ENCODE results near the gene CLDN6.

Gene CLDN6

DNA sequence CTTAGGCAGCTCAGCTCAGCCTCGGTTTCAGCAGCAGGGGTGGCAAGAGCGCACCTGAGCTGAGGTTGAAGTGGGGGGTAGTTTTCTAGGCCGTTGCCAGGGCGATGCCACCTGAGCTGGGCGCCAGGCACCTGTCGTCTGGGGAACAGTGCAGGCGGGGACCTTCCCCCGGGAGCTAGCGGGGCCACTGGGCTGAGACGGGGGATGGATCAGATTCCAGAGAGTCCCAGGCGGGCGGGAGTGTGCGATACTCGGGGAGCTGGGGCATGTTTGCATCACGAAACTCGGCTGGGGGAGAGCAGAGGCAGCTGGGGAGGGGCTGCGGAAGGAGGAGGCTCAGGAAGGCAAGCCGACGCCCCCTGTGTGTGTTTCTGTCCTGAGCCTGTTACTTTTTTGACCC, 5.7 kb downstream of the CLDN6 start:
- FAIRE-seq = no peak

- FAIRE-seq = no peak
Observed at GRCh38 chr16:3010510-3010909, 7.5 kb downstream of the CLDN6 start.

GRCh38 chr16:3009568-3010390, 8.2 kb downstream of the CLDN6 start:
- FAIRE-seq = no peak

DNA sequence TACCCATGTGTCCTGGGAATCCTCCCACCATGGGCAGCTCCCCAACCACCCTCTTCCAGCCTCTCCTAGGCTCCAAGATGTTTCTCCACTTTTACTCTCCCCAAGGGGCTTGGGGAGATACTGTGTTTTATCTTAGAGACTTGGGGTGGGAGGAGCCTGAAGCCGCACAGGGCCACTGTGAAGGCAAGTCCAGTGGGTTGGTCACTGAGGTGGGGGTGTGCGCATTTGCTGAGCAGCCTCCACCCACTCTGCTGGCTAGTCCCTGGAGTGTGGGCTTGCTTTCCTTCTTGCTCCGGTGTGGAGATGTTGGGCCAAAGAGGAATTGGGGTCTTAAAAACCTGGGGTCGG, 9.3 kb downstream of the CLDN6 start:
- no peak for FAIRE-seq

DNA sequence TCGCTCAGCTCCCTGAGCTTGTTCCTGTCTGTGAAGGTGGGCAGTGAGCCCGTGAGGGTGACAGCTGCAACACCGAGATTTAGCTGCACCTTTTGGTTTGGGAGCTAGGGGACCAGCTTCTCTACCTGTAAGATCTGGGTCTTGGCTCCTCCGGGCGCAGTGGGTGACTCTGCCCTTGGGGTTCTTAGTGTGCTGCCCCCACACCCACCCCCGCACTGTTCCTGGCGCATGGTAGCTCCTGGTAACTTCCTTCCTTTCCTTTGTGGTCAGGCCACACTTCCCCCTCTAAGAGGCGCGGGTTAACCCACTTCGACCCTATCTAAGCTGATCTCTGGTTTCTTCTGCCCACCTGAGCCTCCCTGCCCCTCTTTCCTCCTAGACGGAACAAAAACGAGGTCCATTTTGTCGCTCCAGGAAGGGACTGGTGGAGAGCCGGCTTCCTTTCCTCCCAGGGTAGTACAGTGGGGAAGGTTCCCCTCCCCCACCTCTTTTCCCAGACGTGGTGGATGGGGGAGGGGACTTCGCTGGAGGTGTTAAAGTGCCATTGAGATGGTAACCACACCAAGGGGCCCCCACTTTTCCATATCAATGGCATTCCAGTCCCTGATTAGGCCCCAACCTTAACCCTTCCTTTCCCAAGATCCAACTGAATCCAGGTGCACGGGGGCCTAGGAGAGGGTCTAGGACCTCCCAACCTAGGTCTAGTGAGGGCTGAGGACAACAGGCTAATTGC, 9.9 kb downstream of the CLDN6 start:
- FAIRE-seq = no peak

DNA sequence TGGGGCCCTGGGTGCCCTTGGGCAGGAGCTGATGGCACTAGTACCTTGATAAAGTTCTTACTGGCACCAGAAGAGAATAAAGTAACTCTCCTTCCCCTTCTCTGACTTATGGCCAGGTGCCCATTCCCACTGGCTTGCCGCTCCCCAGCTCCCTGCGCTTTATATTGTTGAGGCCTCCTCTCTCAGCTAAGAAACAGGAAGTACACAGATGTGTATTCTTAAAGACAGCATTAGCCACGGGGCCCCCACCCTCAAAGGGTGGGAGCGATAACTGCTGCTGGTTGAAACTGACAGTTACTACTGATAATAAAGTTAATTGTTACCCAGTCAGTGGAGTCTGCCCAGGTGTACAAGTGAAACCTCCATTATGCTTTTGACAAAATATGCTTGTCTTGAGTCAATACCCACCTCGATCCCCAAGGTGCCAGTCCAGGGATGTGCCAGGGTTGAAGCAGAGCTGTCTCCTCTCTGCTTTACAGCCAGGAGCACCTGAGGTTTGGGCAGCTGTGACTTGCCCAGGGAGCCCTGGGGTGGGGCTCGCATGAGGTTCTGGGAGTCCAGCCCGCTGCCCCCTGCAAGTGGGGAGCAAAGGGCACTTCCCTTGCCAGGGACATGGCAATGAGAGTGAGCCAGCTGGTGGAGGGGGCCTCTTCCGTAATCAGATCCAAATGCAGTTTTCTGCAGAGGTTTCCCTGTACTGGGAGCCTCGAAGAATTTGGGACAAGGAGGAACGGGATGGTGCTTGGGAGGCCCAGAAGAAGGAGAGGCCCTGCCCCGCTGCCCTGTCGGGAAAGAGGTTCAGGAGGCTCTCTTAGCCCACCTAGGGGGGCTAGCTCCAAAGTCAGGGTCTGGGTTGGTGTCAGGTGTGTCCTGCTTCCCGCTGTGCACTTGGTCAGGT, 10.7 kb downstream of the CLDN6 start:
- no peak for FAIRE-seq

- FAIRE-seq = no peak
Observed at GRCh38 chr16:3004781-3005284, 13.2 kb downstream of the CLDN6 start.

GRCh38 chr16:3004319-3004718, 13.7 kb downstream of the CLDN6 start:
- FAIRE-seq = no peak

DNA sequence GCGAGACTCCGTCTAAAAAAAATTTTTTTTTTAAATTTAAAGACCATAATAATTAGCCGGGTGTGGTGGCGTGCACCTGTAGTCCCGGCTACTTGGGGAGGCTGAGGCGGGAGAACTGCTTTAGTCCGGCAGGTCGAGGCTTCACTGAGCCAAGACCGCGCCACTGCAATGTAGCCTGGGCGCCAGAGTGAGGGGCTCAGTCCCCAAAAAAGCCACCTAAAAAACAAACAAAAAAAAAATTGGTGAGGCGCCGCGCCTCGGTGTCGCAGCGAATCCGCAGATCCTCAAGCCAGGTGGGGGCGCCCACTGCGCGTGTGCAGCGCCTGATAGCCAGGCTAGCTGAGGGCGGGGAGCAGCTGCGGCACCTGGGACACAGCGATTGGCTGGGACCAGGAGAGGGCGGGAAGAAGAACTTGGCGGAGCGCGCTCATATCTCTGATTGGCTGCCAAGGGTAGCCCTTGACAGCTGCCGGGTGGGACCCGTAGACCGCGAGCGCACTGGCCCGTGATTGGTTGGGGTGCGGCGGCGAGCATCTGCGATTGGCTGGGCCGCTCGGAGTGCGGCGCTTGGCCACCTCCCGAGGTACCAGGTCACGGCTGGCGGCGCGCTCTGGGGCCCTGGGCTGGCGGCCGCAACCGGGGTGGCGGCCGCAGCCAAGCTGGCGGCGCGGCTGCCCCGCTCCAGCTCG, 14.3 kb downstream of the CLDN6 start:
- FAIRE-seq = no peak

- no peak for FAIRE-seq
Observed at GRCh38 chr16:3001316-3001715, 16.7 kb downstream of the CLDN6 start.

DNA sequence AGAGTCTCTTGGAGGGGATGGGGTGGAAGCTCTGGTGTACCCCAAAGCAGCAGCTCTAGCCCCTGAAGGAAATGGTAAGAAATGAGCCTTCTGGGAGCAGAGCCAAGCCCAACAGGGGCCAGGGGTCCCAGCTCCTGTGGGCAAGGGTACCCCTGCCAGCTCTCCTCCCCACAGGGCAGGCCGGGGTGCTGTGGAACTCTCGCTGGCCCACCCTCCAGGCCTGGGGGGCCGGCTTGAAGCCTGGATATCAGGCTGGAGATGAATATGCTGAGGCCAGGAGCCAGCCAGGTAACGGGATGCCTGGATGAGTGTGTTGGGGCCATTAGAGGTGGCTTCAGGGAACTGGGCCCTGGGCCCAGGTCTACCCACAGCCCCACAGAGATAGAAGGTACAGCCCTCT, 17.4 kb downstream of the CLDN6 start:
- no peak for FAIRE-seq

DNA sequence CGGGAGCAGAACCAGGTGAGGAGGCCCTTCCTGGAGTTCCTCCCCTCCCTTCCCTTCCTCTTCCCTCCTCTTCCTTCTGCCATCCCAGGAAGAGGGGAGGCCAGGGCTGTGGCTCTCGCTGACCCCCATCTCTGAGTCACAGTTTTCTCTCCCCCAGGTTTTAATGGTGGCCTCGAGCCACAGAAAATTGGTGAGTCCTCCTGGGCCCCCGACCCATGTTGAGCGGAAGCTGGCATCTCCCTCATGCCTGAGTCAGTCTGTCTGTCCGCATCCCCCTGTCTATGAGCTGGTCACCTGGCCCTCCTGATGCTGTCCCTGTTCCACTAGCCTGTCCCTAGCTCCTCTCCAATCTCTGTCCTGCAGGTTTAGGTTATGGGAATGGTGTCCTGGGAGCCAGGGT, 18.1 kb downstream of the CLDN6 start:
- no peak for FAIRE-seq

DNA sequence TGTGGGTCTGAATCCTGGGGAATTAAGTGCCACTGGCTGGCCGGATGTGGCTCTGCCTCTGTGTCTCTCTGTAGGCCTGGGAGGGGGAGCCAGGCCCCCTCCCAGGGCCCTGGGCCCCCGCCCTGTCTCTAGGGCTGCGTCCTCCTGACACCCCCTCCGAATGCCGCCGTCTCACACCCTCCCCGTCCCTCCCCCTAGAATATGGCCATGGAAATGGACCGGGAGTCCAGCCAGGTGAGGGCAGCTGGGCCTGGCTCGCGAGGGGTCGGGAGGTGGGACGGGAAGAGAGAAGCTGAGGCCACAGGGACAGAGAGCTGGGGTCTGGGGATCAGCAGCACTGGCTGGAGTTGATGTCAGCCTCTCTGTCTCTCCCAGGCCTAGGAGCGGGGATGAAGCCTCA, 21.7 kb downstream of the CLDN6 start:
- FAIRE-seq = no peak

DNA sequence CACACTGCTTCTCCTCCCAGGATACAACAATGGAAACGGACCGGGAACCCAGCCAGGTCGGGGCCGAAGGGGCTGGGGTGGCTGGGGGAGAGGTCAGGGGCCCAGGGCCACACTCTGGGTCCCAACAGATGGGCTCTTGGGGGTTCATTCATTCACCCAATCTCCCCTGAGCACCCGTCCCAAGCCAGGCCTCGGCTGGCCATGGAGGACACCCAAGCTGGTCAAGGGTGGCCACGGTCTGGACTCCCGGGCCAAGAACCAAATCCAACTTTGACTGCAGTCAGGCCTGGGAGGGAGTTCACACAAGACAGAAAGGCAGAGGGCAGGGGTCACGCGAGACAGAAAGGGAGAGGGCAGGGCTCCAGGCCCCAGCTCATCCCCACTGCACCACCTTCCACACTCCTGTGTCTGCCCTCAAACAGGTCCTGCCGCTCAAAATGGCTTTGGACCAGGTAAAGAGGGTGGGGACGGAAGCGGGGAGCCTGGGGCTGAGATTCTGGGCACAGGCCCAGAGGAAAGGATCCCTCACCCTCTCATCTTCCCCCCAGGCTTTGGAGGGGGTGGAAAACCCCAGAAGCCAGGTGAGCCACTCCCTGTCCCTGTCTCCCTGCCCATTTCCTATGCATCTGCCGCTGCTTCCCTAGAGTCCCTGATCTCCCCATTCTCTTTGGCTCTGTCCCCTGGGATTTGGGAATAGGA, 25.5 kb downstream of the CLDN6 start:
- FAIRE-seq = no peak

DNA sequence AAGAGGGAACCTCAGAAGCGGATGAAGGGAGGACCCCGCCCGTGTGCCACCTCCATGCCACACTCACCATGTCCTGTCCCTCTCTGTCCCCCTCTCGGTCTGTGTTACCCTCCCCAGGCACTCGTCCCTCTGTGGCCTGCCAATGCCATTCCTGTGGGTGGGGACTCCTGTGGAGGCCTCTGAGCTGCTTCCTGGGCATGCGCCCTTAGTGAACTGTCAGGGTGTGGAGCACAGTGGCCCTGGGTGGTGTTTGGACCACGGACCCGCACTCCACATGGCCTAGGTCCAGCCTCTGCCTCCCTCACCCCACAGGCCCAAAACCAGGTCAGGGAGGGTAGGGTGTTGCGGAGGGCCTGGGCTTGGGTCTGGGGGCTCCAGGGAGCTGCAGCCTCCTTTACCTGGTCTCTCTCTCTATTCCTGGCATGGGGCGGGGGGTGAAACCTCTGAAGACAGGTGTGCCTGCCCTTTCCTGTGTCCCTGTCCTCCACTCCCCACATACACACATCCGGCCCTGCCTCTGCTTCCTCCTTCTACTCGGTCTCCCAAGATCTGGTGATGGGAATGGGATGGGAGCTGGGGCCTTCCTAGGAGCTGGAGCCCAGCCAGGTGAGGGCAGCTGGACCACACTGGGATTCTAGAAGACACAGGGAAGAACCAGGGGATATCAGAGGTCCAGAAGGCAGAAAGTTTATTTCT, 26.3 kb downstream of the CLDN6 start:
- no peak for FAIRE-seq

- no peak for FAIRE-seq
Observed at GRCh38 chr16:2990891-2991290, 27.1 kb downstream of the CLDN6 start.

DNA sequence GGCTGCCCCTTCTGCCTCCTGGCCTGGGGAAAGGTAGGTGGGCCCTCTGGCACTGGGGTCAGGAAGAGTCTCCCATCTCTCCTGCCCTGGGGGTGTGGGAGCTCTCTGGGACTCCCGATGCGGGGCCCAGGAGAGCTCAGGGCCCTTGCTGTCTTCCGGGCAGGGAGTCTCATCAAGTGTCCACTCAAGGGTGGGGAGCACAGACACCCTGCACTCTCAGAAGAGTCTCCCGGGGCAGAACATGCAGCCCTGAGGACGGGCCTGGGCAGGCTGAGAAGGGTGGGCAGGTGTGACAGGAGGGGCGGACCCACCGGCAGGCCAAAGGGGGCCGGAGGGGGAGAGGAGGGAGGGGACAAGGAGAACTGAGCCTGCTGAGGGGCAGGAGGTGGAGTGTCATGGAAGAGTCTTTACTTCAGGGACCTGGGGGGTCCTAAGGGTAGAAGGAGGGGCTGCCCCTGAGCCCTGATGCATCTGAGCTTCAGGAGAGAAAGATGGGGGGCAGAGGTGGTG, 29.3 kb downstream of the CLDN6 start:
- FAIRE-seq = no peak

DNA sequence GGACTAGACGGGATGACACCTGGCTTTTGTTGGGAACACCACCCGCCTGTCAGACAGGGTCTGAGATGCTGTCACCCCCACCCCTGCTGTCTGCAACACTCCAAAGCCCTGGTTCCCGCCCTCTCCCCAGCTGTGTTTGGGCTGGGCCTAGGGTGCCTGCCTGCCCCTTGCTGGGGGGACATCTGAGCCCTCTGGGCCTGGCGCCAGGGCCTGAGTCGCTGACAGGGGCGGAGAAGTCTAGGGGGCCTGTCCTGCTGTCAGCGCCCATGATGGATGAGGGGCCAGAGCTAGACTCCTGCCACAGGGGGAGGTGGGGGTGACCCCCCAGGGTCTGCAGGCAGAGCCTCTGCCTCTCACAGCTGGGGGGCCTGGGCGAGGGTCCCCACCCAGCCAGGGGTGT, 30.1 kb downstream of the CLDN6 start:
- FAIRE-seq = no peak

GRCh38 chr16:2987286-2987685, 30.7 kb downstream of the CLDN6 start:
- FAIRE-seq = no peak

DNA sequence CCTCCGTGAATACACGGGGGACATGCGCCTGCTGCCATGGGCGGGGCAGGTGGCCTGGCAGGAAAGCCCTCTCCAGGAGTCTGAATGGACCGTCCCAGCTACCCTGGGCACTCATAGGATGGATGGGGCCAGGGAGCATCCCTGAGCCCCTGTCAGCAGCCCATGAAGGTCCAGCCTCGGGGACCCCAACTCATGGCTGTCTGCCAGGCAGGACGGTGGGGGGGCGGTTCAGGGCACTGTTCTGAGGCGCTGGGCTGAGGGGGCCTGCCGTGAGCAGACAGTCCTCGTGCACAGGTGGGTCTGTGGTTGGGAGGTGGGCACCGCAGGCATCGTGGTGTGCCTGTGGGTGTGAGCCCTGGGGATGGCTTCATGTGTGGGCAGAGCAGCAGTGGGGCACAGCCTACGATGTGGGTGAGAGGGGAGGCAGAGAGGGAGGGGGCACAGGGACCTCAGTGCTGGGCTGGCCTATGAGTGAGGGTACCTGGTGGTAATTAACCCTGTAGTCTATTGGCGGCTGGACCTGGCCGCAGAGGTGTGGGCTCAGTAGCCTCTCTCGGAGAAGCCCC, 31.3 kb downstream of the CLDN6 start:
- FAIRE-seq = no peak

DNA sequence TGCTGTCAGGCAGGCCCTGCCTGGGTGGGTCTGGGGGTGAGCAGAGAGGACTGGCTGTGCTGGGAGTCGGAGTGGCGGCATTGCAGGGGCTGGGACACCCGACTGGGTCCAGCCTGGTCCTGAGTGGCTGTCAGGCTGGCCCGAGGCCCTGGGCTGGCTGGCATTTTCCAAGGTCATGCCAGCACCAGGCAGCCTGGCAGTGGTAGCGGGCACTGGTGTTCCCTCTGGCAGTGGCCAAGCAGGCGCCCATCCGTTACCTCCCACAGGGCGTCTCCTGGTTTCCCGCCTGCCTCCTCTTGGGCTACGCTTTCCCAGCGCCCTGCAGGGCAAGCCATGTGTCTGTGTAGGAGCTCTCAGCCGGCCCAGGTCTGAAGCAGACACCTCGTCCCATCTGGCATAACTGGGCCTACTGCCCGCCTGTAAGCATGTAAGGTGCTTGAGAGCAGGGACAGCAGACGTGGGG, 32.1 kb downstream of the CLDN6 start:
- no peak for FAIRE-seq

Data from colon (tissue), 2 donors.